Right kidney (tissue), 1 donor: ENCODE measurements around the gene NCBP2L.
"Not testable (repeated sequence)": the region's sequence is repeated elsewhere in the genome, so short reads cannot be mapped to it uniquely, and the experiment has no call there.

Experiments used
- DNase-seq: peaks from one replicate; pipeline ENCODE4 v3.0.0-alpha.2; 2016

NCBP2L gene

DNA sequence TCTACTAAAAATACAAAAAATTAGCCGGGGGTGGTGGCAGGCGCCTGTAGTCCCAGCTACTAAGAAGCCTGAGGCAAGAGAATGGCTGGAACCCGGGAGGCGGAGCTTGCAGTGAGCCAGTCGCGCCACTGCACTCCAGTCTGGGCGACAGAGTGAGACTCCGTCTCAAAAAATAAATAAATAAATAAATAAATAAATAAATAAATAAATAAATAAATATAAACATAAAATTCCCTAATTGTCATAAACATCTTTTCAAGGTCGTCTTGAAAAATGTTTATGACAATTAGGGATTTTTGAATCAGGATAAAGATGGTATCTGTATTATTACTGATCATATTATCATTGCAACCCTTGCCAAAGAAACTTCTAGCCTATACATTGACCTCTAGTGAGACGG is 32.5 kb downstream of the NCBP2L start:
- DNase-seq, result not testable (repeated sequence)

DNA sequence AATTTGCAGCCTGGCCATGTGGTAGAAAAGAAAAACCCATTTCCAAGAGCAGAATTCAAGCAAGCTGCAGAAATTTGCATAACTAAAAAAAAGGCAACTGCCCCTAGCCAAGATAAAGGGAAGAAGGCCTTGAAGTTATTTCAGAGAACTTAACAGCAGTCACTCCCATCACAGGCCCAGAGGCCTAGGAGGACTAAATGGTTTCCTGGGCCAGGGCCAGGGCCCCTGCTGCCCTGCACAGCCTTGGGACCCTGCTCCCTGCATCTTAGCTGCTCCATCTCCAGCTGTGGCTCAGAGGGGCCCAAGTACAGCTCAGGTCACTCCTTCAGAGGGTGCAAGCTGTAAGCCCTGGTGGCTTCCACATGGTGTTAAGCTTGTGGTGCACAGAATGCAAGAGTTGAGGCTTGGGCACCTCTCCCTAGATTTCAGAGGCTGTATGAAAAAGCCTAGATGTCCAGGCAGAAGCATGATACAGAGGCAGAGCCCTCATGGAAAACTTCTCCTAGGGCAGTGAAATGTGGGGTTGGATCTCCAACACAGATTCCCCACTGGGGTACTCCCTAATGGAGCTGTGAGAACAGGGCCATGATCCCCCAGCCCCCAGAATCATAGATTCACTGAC is 41.5 kb downstream of the NCBP2L start:
- DNase-seq, result no peak

DNA sequence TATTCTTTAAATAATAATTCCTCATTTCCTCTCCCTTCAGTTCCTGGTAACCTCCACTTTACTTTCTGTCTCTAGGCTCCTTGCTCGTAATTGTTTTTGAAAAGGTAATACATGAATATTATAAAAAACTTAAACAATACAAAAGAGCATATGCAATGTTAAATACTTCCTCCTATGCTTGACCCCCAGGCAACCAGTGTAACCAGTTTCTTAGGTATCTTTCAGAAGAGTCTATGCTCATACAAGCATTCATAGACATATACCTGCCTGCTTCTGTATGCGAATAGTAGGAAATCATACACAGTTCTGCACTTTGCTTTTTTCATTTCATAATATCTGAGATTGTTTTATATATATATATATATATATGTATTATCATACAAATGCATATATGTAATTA is 45.5 kb downstream of the NCBP2L start:
- no peak for DNase-seq

DNA sequence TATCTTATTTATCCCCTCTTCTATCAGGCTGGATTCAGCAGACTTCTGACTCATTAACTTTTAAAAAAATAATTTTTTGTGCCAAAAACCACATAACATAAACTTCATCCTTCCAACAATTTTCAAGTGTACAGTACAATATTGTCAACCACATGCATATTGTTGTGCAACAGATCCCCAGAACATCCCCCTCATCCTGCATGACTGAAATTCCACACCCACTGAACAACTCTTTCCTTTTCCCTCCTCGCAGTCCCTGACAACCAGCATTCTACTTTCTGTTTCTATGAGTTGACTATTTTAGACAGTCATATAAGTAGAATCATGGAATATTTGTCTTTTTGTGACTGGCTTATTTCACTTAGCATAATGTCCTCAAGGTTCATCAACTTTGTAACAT is 45.9 kb downstream of the NCBP2L start:
- DNase-seq, result no peak

DNA sequence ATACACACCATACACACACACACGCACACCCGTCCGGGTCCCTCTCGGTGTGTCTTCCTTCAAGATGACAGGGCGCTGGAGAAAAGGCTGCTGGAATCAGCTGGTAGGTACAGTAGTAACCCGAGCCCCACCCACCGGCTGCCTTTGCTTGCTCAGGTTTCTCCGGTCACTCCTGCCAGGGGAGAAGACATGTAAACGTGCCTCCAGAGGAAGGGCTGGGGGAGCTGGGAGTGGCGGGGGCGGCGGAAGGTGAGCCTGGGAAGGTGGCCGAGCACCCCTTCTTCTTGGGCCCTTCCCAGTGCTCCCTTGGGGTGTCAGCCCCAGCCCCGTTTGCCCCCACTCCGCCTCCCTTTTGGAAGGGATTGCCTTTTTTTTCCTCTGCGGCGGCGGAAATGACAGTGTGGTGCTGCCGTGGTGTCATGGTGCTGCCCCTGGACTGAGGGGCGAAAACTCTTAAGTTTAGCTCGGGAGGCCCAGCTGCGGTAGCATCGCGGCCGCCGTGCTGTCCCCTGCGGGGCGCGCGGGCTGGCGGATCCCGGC is 48.2 kb downstream of the NCBP2L start, which contains the start of gene MID2:
TSS of gene MID2 (plus strand) at position 169 of the 540 bp plus-strand sequence. CDS start 561 bp downstream, outside the sequence.
- DNase-seq, result peak; percentile 69

DNA sequence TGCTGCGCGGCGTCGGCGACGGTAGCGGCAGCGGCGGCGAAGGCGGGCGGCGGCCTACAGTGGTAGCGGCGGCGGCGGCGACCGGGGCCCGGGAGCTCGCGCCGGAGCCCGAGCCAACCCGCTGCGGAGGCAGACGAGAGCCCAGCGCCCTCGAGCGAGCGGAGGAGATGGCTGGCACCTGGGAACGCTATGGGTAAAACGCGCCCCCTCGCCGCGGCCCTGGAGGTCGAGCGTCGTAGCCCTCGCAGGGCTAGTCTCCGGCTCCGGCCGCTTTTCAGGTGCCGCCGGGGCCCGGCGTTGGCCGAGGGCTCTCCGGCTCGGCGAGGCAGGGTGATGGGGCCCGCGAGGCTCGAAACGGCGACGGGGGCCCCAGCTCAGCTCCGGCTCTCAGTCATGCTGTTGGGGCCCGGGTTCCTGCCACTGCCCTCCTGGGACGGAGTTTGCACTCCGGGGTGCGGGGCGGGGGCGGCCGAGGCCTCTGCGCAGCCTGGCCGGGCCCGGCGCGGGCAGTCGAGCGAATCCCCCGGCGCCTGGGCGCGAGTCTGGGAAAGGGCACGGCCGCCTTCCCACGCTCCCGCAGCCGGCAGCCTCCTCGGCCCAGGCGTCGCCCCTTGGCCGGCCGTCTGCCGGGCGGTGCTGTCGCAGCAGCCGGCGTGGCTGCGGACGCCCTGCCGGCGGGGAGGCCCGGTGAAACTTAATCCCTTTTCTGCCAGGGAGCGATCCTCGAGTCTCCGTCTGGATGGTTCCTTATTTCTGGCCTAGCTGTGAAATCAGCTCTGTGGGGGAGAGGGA is 48.9 kb downstream of the NCBP2L start:
- DNase-seq, result peak; percentile 82

DNA sequence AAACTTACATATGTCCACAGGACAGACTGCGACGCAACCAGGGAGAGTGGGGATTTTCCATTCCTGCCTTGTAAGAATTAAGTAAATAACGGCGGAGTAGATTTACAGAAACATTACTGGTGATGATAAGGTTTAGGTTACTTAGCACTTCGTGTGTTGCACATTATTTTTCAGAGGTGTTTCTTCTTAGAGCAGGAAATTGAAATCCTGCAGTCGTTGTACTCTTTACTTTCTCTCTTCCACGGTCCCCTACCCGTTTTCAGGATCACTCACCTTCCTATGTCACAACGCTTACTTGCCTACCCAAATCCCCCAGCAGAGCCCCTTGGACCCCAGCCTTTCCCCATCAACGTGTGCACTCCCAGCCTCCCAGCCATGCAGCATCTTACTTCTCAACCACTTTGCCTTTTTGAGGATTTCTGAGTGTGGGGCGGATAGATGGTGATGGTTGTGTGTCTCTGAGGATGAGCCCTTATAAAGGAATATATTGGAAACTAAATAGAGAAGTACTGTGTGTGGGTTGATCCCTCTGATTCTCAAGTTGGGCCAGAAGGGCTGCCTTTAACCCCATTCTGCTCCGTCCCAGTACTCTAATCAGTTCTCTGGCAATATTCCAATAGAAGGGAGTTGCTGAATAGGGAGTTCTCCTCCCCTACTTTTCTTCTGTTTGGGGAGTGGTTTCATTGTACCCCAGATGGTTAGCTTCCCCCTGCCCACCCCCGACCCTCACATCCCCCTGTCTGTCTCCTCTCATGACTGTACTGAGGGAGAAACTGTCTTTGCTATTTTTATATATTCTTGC is 49.7 kb downstream of the NCBP2L start:
- DNase-seq, result no peak

DNA sequence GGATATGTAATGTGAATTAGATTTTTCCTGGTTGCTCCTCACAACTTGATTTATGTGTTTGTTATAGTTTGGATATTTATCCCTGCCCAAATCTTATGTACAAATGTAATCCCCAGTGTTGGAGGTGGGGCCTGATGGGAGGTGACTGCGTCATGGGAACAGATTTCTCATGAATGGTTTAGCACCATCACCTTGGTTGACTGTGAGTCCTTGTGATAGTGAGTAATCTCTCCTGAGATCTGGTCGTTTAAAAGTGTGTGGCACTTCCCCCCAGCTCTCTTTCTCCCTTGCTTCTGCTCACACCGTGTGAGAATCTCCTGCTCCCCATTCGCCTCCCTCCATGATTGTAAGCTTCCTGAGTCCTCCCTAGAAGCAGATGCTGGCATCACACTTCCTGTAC is 50.3 kb downstream of the NCBP2L start:
- DNase-seq, result no peak

DNA sequence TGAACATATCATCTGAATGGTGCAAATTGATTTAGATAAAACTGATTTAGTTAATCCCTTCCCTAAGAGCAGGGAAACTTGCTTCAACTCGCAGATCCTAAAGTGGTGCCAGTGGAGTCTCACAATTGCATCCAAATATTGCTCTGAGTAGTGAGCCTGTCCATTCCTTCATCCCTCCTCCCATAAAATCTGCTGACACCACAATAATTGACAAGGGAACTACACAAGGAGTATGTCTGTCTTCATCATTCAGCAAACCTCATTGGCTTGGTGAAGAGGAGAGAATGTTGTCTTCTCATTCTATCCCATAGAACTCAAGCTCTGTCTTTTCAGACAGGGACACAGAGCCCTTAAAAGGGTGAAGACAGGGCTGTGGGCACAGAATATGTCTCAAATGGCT is 52.3 kb downstream of the NCBP2L start:
- DNase-seq, result no peak

DNA sequence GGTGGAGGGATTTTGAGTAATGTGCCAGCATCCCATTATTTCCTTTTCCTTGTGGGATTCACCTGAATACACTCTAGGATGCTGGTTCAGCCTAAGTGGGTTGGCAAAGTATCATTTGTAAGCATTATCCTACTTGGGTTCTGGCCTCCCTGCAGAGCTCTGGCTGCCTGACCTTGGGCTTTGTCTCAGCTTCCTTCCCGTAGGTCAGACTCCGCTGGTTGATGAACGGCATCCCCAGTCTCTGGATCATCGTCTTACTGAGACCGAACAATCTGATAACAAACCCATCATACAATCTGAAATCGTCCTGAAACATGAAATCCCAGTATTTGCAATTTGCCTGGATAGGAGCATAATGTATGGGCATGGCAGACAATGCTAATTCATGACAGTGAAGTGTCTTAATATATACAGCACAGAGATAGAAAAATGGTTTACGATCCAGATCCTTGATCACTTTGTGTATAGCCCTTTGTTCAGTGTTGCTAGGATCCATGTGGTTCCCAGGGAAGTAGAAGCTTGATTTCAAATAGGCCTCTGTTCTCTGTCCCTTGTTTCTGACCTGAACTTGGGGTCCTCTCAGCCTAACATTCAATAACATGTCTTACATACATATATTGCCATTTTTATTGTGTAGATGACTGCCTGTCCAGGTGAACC is 53.7 kb downstream of the NCBP2L start:
- no peak for DNase-seq

DNA sequence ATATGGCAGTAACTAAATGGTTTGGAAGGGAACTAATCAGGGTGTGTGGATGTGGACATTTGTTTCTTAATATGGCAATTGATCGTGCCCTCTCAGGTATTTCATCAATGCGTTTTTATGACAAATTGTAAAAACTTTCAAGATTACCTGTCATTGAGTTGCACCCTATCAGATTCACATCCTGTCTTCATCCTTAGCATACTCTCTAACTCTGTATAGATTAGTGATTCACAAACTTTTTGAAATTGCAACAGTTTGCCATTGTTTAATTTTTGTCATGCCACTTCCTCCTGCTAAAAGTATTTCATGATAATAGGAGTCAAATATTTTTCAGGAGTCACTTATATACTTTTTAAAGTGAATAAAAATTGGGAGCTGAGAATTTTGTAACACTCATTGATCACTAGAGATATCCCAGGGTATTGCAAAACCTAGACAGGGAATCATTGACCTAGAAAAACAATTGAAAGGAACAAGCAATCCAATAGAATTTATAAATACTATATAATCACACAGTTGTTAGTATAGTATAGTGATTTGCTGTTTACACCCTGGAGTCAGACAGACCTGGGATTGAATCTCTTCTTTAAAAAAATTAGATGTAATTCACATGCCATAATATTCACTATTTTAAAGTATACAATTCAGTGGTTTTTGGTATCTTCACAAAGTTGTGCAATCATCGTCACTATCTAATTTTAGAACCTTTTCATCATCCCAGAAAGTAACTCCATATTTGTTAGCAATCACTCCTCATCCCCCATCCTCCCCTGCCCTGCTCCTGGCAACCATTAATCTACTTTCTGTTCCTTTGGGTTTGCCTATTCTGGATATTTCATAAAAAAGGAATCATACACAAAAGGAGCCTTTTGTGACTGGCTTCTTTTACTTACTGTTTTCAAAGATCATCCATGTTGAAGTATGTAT is 57.0 kb downstream of the NCBP2L start:
- DNase-seq, result no peak

DNA sequence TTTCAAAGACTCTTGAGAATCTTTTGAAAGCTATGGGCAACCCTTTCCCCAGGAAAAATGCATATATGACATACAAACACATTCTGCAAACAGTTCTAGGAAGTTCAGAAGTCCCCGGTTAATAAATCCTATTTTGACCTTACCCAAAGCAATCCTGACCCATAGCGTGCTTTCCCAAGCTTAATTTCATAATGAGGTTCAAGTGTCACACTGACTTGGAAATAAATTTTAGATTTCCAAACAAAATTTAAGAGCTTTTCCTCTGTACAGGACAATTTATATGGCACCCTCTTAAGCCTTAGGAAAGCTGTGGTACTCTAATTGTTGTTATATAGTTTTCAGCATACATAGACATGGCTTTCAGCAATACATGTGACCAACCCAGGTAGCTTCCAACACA is 59.4 kb downstream of the NCBP2L start:
- no peak for DNase-seq

DNA sequence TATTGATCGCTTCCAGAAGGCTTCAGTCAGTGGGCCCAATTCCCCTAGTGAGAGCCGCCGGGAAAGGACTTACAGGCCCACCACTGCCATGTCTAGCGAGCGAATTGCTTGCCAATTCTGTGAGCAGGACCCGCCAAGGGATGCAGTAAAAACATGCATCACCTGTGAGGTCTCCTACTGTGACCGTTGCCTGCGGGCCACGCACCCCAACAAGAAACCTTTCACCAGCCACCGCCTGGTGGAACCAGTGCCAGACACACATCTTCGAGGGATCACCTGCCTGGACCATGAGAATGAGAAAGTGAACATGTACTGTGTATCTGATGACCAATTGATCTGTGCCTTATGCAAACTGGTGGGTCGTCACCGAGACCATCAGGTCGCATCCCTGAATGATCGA is 63.4 kb downstream of the NCBP2L start:
- no peak for DNase-seq

DNA sequence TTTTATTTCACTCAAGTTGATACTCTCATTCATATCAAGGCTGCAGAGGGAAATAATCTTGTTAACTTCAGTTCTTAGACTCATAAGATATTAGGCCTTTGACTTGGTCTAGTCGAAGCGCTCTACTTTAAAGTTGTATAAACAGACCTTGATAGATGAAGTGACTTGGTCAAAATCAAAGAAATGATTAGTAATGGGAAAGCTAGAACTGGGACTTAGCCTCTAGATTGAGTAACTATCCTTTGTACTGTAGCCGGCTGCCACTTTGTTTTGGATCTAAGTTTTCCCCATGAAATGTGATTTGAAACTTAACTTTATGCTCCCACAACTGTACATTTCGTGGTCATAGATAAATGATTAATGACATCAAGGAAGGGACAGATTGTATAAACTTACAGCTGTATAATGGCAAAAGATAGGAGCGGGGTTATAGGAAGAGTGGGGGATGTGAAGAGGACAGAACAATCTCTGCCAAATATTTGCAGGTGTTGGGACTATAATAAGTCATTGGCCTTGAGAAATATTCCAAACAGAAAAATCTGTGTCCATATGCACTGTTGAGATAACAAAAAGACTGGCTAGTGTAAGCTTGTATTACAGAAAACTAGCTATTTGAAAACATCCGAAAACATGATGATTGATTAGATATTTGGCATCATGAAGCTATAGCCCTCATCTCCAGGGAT is 65.3 kb downstream of the NCBP2L start:
- DNase-seq, result no peak
